Occipital lobe (tissue), 2 donors: ENCODE data around the gene IL21R. TPM values are rescaled to one million over a fixed set of nuclear protein-coding genes. Genes with fewer than 3 reads are reported as not detected.
"Not testable (repeated sequence)": the region's sequence is repeated elsewhere in the genome, so short reads cannot be mapped to it uniquely, and the experiment has no call there.

ENCODE experiments used
- DNase-seq: peaks from one replicate; lab custom pipeline; 2025; lab: John Stamatoyannopoulos, UW
- total RNA-seq: library from RNA; depleted of rRNA; stranded (reverse); fragments of >200 nt; gene quantifications from one replicate; pipeline ENCODE4 v1.2.3, GENCODE V29; 2014

IL21R gene
- total RNA-seq, 1 donor from 2014 or later, result not detected

DNA sequence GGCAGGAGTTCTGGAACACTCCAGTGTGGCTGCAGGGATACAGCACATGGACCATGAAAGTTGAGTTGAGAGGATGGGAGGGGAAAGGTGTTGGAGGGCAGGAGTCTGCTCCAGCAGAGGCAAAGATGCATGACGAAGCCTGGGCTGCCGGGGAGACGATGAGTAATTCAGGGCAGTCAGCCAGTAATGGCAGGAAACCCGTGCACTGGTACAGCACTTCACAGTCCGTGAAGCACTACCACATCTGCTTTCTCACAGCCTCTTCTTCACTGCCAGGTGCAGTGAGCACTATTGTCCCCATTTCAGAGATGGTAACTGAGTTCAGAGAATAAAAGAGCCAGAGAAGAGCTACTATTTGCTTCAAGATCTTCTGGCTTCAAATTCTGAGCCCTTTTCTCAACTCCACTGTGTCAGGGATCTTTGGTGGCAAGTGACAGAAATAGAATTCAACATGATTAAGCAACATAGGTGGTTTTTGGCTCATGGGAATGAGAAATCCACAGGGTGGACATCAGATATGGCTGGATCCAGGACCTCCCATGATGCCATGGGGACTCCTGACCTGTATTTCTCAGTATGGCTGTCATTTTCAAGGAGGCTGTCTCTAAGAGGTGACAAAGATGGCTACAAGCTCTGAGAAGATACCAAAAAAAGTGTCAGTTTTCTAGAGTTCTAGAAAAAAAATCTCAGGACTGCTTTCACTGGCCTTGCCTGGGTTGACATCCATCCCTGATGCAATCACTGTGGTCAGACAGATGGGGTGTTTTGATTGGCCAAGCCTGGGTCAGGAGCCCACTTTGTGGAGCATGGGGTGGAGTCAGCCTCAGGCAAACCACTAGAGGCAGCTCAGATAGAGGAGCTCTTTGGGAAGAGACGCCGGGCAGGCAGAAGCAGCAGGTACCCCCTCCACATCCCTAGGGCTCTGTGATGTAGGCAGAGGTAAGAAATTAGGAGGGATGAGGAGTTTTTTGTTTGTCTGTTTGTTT lies 24.7 kb downstream of the IL21R start:
- DNase-seq, result no peak

DNA sequence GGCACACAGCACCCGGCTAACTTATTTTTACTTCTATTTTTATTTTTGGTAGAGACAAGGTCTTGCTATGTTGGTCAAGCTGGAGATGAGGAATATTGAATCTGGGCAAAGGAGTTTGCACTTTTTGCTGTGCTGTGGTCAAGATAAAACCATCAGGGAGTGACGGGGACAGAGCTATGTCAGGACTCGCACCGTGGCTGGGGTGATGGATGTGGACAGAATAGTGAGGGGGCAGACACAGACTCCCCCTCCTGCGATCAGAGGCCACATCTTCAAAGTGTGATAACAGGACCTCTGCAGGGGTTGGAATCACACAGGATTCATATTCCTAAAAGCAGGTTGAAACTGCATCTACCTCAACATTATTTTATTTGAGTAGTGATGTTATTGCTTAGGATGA lies 25.6 kb downstream of the IL21R start:
- no peak for DNase-seq

DNA sequence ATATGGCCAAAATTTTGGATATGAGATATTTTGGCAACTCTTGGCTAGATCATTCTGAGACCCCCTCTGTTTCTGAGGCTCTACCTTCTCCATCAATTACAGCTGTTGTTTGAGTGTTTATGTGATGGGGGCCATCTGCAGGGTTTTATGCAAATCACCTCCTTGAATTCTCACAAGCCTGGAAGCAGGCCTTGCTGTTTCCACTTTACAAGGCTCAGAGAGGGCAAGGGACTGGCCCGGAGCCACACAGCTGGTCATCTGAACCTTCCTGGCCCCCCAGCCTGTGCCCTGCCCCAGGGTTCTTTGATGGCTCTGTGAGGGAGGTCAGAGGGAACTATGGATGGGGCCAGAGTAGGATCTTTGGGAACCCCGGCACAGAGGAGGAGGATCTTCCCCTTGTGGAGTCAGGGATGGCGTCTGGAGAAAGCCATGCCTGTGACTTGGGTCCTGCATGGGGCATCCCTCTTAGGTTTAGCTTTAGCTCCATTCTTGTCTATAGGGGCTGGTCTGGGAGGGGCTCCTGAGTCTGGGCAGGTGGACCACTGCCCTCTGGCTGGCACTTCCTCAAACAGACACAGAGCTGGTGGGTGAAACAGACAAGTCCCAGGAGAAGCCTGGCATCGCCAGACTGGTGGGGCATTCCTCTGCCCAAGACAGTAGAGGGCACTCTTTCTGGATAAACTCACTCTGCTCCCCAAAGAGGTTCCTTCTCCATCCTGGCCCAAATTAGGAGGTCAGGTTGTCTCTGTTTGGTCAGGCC lies 26.2 kb downstream of the IL21R start:
- DNase-seq, result no peak

DNA sequence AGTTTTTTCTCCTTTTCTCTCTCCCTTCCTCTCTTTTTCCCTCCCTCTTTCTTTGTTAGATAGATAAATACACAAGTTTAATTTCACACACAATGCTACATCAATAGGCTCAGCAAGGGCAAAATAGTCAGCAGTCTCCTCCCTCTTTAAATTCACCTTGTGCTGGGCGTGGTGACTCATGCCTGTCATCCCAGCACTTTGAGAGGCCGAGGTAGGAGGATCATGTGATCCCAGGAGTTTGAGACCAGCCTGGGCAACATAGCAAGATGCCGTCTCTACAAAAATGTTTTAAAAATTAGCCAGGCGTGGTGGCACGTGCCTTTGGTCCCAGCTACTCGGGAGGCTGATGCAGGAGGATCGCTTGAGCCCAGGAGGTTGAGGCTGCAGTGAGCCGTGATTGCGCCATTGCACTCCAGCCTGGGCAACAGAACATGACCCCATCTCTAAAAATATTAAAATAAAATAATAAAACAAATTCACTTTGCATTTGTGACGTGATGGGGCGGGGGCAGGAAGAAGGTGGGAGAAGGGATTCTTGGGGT lies 27.4 kb downstream of the IL21R start:
- no peak for DNase-seq

DNA sequence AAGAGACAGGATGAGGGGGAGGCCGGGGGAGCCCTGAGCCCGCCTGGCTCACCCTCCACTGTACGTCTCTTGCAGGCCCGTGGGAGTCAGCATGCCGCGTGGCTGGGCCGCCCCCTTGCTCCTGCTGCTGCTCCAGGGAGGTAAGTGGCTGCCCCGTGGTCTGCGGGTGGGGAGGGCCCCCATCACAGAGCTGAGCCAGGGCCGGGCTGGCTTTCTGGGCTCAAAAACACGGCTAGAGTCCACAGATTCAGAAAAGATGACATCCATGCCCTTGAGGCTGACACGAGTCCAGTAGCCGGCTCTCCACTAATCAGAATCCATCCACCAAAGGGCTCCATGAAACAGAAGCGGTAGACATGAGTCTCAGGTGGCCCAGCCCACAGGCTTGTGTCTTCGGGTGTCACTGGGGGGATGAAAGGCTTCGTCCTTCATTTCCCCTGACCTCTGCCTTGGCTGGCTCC lies 28.0 kb downstream of the IL21R start:
- DNase-seq, result no peak

DNA sequence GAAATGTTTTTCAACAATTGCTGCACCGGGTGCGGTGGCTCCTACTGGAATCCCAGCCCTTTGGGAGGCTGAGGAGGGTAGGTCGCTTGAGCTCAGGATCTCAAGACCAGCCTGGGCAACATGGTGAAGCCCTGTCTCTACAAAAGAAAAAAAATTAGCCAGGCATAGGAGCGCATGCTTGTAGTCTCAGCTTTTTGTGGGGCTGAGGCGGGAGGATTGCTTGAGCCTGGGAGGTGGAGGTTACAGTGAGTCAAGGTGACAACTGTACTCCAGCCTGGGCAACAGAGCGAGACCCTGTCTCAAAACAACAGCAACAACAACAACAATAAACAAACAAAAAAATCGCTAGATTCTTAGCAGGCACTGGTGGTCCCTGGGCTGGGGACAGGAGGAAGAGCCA lies 28.5 kb downstream of the IL21R start:
- no peak for DNase-seq

DNA sequence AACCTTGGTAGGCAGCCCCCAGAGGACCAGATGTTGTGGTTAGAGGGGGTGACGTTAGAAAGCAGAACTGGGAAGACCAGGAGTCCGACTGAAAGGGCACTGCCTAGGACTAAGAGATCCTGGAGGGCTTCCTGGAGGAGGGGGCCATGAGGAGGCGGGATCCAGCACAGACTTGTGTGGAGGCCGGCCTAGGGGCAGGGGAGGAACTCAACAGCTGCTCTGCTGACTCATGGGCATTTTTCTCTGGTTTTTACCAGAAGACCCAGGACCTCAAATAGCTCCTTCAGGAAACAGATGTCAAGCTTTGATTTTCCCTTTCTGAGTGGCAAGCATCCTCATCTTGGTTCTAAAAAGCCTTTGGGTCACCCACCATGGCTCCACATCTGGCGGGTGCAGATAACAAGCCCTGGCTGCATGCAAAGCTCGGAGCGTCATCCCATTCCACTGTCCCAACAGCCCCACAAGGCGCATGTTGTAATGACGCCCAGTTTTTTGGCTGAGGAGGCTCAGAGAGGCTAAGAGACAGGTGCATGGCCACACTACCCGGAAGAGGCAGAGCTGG lies 29.0 kb downstream of the IL21R start:
- DNase-seq, result no peak

DNA sequence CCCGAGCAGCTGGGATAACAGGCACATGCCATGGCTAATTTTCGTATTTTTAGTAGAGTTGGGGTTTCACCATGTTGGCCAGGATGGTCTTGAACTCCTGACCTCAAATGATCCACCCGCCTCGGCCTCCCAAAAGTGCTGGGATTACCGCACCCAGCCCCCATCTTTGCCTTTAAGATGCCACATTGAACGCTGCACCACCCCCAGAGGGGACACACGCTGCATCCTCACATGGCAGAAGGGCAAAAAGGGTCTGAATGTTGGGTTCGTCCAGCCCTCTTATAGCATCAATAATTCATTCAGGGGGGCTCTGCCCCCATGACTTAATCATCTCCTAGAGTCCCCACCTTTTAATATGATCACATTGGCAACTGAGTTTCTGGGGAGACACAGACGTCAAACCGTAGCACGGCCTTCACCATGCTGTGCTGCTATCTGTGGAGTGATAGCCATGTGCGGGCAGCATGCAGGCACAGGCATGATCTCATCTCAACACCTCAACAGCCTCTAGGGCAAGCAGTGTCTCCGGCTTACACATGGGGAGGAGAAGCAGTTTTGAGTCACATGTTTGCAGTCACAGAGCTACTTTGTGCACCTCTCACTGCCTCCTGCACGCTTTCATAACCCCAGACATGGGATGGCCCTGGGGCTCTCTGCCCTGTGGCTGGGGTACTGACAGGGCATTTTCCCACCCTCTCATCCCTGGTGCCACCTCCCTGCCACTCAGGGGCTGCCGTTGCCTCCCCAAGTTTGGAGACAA lies 30.0 kb downstream of the IL21R start:
- no peak for DNase-seq

DNA sequence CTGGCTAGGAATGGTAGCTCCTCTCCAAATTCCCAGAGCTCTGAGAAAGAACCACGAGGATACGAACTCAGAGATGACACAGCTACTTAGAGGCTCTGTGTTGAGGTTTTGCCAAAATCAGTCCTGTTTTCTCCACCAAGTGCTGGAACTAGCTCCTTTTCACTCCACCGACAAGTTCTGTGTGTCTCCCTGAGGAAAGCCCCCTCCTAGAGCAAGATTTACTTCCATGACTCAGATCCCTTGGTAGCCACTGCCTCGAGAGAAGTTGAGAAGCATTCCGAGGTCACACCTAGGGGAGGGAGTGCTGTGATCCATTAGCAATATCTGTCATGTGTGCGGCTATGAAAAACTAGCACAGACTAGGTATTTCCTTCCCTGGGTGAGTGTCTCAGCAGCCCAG lies 30.6 kb downstream of the IL21R start:
- DNase-seq, result no peak

DNA sequence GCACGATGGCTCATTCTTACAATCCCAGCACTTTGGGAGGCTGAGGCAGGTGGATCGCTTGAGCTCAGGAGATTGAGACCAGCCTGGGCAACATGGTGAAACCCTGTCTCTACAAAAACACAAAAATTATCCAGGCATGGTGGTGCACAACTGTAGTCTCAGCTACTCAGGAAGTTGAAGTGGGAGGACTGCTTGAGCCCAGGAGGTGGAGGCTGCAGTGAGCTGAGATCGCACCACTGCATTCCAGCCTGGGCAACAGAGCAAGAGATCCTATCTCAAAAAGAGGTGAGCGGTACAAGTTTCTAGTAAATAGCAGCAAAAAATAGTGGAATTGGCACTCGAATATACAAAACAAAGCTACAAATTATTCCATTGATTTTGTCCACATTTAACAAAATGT lies 31.2 kb downstream of the IL21R start:
- not testable (repeated sequence) for DNase-seq

DNA sequence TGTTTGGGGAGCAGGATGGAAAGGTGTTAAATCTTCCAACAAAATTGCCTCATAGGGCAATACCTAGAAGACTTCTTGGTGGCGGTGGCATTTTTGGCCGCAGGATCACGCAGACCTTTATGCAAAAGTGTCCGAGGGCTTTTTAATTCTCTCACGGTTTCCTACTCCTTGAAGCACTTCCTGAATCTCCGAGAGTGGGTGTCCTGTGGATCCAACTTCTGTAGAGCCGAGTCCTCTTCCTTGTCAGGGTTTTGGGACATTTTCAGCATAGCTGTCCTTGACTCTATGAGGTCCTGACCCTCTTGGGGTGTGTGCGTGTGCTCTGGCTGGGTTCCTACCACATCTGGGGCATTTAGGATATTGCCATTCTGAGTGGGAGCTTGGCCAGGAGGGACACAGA lies 31.7 kb downstream of the IL21R start:
- DNase-seq, result no peak

DNA sequence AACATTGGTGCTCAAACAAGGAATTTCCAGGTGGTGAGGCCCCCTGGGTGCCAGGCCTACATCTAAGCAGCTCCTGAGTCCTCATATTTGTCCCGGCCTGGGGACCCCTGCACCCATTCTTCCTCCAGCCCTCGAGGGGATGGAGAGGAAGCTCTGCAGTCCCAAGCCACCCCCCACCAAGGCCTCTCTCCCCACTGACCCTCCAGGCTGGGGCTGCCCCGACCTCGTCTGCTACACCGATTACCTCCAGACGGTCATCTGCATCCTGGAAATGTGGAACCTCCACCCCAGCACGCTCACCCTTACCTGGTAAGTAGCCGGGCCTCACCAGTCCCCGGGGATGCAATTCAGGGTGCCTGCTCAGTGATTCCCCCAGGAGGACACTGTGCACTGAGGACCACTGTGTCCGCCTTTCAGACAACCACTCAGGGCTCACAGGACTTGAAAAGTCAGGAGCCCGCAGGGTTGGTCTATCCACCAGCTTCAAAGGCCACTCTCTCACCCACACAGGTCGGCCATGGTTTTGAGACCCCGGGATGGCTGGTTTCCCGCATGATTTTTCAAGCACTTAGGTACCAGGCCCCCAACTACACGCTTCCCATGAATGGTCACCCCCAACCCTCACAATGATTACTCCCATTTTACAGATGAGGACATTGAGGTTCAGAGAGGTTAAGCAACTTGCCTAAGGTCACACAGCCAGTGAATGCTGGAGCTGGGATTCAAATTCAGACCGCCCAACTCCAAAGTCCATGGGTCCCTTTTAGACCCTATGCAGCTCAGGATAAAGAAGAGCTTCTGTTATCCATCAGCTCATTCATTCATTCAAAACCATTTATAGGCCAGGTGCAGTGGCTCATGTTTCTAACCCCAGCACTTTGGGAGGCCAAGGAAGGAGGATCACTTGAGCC lies 32.4 kb downstream of the IL21R start:
- no peak for DNase-seq

DNA sequence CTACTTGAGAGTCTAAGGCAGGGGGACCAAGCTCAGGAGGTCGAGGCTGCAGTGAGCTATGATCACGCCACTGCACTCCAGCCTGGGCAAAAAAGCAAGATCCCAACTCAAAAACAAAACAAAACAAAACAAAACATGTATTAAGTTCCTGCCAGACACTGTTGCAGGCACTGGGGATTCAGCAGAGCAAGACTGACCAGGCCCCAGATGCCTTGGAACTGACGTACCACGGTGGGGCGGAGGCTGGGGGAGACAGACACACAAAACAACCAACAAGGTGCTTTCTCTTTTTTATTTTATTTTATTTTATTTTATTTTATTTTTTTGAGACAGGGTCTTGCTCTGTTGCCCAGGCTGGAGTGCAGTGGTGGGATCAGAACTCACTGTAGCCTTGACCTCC lies 33.2 kb downstream of the IL21R start:
- DNase-seq, result not testable (repeated sequence)

DNA sequence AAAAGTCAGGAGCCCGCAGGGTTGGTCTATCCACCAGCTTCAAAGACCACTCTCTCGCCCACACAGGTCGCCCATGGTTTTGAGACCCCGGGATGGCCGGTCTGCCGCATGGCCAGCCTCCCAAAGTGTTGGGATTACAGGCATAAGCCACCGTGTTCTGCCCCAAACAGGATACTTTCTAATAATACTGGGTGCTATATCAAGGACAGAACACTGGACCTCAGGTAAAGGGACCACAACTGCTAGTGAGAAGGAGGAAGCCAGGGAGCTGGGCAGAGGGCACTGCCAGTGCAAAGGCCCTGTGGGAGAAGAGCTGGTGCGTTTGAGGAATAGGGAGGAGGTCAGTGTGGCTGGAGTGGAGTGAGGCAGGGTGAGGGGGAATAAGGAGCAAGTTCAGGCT lies 34.1 kb downstream of the IL21R start:
- no peak for DNase-seq

DNA sequence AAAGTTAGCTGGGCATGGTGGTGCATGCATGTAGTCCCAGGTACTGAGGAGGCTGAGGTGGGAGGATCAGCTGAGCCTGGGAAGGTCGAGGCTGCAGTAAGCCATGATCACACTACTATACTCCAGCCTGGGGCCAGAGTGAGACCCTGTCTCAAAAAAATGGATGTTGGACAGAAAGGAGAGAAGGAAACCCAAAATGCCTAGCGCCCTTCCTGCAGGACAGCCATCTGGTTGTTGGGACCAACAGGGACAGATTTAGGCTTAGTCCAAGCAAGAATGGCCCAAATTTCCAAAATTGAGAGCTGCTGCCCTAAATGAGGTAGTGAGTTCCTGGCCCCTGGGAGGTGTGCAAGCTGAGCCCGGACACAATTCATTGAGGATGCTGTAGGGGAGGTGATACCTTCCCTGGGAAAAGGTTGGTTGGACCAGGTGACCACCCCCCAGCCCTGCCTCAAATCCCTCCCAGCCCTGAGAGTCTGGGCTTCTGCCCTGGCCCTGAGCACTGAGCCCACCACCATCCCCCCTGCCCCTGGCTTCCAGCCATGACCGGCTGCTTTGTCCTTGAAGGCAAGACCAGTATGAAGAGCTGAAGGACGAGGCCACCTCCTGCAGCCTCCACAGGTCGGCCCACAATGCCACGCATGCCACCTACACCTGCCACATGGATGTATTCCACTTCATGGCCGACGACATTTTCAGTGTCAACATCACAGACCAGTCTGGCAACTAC lies 35.1 kb downstream of the IL21R start:
- no peak for DNase-seq

DNA sequence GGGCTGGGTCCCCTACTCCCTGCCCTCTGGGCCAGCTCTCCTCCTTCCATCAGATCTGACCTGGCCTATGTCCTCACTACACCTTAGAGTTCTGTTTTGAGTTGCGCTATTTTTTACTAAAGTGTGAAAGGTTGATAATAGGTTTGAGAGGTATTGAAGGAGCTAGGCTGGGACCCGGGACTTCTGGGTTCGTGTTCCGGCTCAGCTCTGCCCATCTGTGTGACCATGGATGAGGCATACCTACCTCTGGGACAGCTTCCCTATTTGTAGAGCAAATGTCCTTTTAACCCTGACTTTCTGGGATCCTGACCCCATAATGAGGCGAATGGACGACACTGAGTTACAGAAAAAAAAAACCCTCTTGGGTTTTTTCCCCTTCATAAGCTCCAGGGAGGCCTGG lies 36.0 kb downstream of the IL21R start:
- DNase-seq, result no peak

DNA sequence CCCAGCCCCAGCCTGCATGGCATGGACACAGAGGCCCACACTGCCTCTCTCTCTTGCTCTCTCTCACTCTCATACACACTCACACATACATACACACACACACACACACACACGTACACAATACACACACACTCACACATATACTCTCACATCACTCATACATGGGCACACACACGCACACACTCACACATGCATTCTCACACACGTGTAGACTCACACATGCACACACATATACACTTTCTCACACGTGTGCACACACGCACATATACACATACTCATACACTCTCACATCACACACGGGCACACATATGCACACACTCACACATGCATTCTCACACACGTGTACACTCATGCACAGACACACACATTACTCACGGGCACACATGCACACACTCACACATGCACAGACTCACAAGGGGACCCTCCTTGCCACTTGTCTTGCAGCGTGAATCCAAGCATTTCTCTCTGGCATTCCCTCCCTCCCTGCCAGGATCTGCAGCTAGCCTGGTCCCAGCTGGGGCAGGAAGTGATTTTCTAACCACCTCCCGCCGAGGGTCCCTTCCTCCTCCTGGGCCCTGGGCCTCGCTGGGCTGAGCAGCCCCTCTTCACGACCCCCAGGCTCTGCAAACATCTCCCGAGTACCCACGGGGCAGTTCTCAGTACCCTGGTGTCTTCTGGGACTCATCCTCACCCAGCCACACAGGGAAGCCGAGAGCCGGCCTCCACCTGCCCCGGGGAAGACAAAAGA lies 37.5 kb downstream of the IL21R start:
- no peak for DNase-seq

DNA sequence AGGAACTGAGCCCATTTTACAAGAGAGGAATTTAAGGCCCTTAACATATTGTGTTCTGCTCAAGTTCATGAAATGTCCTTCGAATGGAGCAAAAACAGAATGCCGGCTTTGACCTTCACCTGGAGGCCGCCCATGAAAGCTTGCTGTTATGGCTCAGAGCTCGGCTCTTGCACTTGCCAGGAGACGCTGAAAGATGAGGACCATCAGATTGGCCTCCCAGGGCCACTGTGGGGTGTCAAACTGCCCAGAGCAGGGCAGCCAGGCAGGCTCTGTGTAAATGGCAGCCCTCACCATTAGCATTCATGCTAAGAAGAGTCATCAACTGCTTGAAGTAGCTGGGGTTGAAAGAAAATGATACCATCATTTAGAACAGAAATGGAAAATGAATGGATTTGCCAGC lies 39.3 kb downstream of the IL21R start:
- DNase-seq, result no peak

DNA sequence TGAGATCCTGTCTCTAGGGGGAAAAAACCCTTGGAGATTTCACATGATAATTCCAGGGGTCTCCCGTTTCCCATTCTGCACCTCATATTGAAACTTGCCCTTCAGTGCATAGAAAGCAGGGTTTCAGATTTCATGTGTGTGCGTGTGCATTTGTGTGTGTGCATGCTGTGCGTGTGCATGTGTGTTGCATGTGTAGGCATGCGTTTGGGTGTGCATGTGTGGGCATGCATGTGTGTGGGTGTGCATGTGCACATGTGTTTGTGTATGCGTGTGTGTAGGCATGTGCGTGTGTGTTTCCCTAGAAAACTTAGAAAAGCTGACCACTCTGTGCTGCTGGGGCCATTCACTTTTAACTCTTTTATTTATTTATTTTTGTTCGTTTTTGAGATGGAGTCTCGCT lies 40.0 kb downstream of the IL21R start:
- DNase-seq, result no peak
